ENCODE results near the gene B4GALT5. TPM values are rescaled to one million over a fixed set of nuclear protein-coding genes. Genes with fewer than 3 reads are reported as not detected.
"Not testable (repeated sequence)": the region's sequence is repeated elsewhere in the genome, so short reads cannot be mapped to it uniquely, and the experiment has no call there.

The B4GALT5 gene
- polyA plus RNA-seq, 3 donors, result 50.0 to 56.4 (median 50.1) TPM

DNA sequence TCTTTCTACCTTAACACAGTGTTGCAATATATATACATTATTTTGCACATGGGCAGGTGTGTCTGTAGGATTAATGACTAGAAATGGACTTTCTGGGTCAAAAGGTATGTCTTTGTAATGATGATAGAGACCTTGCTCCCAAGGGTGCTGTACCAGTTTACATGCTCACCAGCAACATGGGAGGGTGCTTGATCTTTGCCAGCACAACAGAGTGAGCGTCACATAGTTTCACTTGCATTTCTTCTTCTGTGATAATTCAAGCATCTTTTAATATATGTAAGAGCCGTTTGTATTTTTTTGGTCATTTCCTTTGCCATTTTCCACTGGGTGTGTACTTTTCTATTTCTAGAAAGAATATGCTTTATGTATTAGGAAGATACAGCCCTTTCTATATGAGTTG is 23.6 kb upstream of the B4GALT5 start:
- DNase-seq (ENCODE audit: low read depth in 3 of 3, low spot score in 2 of 3), result no peak

DNA sequence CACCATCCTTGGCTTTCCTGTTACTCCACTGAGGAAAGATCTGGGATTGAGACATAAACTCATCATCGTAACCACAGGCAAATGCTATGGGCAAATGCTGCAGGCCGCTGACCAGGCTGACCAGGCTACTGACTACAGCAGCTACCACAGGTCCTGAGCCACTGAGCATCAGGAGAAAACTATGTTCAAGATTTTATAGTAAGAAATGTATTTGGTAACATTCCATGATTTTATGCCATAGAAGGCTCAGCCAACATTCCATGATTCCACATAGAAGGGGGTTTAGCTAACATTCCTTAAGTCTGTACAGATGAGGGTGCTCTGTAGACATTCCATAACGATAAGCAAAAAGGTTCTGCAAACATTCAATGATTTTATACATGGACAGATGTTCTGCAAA is 16.1 kb upstream of the B4GALT5 start:
- no peak for DNase-seq (ENCODE audit: low read depth in 3 of 3, low spot score in 2 of 3)

DNA sequence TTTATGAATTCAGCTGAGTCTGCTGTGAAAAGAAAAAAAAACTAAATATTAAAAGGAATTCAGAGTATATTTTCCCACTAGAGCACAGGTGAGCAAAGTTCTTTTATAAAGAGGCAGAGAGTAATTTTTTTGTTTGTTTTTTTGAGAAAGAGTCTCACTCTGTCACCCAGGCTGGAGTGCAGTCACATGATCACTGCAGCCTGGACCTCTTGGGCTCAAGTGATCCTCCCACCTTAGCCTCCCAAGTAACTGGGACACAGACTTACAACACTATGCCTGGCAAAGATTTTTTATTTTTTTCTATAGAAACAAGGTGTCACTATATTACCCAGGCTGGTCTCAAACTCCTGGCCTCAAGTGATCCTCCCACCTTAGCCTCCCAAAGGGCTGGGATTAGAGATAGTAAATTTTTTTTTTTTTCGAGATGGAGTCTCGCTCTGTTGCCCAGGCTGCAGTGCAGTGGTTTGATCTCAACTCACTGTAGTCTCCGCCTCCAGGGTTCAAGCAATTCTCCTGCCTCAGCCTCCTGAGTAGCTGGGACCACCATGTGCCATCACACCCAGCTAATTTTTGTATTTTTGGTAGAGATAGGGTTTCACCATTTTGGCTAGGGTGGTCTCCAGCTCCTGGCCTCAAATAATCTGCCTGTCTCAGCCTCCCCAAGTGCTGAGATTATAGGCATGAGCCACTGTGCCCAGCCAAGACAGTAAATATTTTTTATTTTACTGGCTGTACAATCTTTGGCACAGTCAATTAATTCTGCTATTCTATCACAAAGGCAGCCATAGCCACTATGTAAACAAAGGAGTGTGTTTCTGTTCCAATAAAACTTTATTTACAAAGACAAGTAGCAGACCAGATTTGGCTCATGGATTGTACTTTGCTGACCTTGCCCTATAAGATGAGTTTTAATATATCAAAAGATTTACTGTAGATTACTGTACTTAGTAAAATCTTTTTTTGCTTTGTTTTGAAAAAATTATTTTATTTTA is 14.5 kb upstream of the B4GALT5 start:
- DNase-seq (ENCODE audit: low read depth in 3 of 3, low spot score in 2 of 3), result no peak

DNA sequence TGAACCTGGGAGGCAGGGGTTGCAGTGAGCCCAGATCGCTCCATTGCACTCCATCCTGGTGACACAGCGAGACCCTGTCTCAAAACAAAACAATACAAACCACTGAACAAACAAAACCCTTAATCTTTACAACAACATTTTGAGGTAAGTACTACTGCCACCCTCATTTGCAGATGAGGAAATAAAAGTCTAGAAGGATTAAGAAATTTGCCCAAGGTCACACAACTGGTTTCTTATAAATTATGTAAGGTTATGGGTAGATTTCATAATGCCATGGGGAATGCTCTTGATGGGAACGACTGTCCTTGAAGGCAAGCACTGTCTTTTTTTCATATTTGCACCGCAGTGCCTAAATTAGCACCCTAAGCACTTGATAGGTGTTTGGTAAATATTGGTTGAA is 13.8 kb upstream of the B4GALT5 start:
- DNase-seq (ENCODE audit: low read depth in 3 of 3, low spot score in 2 of 3), result no peak

DNA sequence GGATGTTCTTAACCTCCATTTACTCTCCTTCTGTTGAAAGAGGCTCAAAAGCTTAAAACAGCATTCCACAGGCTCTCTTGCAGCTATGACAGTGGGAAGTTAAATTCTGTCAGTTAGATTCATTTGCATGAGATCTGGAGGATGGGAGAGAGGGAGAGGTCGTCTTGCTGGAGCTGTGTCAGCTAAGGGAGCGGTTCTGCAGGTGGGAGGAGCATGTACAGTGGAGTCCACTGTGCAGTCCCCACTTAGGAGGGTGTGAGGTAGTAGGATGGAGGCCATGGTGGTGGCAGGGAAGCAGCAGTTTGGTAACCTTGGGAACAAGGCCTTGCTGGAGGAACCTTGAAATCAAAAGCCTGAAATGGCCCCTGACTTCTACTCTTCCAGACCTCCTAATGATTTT is 12.0 kb upstream of the B4GALT5 start:
- no peak for DNase-seq (ENCODE audit: low read depth in 3 of 3, low spot score in 2 of 3)

DNA sequence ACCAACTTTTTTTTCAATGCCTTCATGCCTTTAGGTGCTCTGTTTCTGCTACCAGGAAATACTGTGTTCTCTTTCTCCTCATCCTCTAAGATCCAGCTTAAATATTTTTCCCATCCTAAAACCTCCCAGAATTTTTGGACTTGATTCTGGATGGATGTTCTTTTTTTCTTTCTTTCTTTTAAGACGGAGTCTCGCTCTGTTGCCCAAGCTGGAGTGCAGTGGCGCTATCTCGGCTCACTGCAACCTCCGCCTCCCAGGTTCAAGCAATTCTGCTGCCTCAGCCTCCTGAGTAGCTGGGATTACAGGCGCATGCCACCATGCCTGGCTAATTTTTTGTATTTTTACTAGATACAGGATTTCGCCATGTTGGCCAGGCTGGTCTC is 11.5 kb upstream of the B4GALT5 start:
- DNase-seq (ENCODE audit: low read depth in 3 of 3, low spot score in 2 of 3), result not testable (repeated sequence)

DNA sequence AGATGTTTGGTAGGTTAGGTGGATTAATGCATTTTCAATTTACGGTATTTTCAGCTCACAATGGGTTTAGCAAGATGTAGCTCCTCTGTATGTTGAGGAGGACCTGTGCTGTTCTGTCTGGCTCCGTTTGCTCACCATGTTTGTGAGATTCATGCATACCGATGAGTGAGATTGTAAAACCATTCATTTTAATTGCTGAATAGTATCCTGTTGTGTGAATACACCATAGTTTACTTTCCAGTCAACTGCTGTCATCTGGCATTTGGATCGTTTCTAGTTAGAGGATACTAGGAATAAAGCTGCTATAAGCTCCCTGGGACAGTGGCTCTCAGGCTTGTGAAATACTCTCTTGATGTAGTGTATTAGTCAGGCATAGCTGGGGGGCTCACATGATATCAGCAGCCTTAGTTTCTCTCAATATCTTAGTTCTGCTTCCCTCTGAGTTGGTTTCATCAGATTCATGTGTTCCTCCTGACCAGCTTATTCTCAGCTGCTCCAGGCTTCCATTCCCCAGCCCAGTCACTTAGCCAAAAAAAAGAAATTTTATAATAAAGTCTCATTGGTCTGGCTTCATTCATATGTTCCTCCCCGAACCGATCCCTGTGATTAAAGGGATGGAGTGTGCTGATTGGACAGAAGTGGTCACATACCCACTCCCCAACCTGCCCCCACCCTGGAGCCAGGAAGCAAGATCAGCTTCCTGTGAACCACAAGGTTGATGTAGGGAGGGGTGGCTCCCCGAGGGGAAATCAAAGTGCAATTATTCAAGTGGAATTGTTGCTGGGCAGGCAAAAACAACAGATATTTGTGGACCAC is 10.9 kb upstream of the B4GALT5 start:
- DNase-seq (ENCODE audit: low read depth in 3 of 3, low spot score in 2 of 3), result peak in 1 of 3 donors; percentile 55

DNA sequence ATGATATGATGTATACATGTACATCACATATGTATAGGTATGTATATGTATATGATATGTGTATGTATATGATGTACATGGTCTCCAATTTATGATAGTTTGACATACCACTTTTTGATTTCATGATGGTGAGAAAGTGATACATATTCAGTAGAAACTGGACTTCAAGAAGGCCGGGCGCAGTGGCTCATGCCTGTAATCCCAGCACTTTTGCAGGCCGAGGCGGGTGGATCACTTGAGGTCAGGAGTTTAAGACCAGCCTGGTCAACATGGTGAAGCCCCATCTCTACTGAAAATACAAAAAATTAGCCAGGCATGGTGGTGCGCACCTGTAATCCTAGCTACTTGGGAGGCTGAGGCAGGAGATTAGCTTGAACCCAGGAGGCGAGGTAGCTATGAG is 10.1 kb upstream of the B4GALT5 start:
- DNase-seq (ENCODE audit: low read depth in 3 of 3, low spot score in 2 of 3), result not testable (repeated sequence)

DNA sequence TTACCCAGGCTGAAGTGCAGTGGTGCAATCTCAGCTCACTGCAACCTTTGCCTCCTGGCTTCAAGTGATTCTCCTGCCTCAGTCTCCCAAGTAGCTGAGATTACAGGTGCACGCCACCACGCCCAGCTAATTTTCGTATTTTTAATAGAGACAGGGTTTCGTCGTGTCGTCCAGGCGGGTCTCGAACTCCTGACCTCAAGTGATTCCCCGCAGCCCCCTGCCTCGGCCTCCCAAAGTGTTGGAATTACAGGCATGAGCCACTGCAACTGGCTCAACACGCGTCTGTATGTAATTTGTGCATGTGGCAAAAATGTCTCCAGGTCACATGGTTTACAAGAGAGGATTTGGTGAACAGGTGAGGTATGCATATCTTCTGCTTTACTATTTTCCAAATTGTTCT is 7.6 kb upstream of the B4GALT5 start:
- not testable (repeated sequence) for DNase-seq (ENCODE audit: low read depth in 3 of 3, low spot score in 2 of 3)

DNA sequence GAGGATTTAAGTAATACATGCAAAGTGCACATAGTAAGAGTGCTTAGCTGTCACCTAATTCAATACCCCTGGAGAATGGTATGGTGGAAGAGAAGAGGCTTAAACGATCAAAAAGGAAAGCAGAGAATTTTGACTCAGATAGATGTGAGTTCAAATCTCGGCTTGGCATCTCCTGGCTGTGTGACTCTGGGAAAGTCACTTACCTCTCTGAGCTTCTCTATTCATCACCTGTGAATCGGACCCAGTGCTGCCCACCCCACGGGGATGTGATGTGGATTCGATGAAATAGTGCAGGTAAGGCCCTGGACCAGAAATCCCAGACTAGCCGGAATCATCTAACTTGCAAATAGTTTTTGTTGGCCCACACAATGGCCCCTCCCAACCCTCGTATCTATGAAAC is 1.8 kb upstream of the B4GALT5 start:
- no peak for DNase-seq (ENCODE audit: low read depth in 3 of 3, low spot score in 2 of 3)

DNA sequence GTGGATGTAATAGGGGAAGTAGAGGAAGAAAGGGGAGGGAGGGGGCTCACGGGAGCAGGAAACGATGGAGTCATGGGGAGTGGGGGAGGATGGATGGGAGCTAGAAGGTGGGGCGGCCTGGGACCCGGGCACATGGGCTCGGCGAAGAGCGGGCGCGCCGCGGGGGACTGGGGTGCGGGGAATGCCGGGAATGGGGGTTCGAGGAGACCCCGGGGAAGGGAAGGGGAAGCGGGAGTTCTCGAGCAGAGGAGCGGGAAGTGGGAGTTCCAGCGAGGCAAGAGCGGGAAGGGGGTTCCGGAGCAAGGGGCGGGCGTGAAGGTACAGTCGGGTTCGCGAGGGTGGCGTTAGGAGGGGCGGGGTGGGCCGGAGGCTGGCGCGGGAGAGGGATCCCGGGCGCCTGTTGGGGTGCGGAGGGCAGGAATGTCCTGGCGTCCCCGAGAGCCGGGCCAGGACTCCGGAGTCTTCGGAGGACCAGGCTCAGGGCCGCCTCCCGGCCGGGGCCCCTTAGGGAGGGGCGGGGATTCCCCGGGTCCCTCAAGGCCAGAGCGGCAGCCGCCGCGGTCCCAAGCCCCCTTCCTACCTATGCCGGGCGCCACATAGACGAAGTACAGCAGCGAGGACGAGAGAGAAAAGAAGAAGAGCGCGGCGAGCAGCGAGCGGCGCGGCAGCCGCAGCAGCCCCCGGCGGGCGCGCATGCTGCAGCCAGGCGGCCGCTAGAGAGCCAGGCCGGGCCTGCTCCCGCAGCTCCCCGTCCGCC is 504 bp downstream of the B4GALT5 start:
- DNase-seq (ENCODE audit: low read depth in 3 of 3, low spot score in 2 of 3), result no peak

DNA sequence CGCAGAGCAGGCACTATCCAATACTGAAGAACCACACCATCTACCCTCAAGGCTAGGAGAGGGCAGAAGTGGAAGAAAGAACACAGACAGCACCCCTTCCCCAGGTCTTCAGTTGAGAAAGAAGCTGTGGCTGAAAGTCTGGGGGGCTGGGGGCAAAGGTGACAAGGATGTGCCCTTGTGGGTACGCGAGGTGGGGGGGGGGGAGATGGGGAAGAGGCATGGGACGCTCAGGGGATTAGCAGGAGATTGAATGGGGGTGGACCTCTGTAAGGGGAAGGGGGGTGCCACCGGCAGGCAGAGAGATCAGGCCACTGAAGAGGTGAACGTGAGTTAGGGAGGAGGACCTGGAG is 1.1 kb downstream of the B4GALT5 start:
- no peak for DNase-seq (ENCODE audit: low read depth in 3 of 3, low spot score in 2 of 3)

DNA sequence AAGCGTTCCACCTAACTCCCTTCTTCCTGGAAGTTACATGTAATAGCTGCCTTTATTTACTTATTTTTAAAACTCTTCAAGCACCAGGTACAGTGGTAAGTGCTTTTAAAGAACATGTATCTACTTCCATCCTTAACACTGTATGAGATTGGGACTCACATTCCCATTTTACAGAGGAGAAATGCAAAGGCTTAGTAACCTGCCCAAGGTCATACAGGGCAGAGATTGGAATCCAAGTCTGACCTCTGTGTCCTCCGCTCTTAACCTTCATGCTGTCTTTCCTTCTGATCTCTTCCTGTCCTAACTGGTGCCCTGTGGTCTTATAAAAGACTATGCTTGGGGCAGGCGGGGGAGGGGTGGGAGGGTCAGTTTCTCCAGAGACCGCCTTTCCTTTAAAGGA is 1.6 kb downstream of the B4GALT5 start:
- DNase-seq (ENCODE audit: low read depth in 3 of 3, low spot score in 2 of 3), result no peak

DNA sequence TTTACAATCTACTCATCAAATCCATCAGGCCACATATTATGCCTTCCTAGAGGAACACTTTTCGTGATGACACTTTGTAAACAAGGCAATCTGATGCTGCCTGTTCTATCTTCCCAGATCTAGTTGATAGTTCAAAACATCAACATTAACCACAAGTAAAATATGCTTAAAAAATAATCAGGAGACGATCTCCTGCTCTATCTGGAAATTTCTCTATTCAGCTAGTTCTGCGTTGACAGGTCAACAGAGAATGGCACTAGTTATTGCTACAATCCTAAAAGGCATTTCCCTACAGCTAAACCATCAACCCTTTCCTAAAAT is 2.1 kb downstream of the B4GALT5 start:
- DNase-seq (ENCODE audit: low read depth in 3 of 3, low spot score in 2 of 3), result no peak

DNA sequence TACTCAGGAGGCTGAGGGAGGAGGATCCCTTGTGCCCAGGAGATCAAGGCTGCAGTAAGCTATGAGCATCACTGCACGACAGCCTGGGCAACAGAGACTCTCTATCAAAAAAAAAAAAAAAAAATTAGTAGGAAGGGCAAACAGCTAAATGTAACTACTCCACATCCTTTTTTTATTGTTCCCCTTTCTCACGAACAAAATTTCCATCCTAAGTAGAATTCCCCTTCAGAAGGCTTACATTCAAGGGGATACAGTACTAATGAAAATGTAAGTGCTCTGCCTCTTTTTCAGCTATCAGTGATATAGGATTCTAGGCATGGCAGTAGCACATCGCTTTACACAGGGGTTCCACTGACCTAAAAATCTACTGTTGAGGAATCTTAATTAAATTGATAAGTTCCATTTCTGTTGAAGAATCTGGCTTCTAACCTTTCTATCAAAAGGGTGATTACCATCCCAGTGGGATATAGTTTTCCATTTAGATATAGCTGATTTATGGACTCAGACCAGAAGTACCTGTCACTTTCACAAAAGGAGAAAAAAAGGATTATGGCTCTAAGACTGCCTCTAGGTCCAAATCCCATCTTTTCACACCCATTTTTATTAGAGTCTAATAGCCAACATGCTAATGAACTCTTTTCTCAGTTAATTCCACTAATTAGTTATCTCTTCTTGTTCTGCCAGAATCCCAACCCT is 2.6 kb downstream of the B4GALT5 start:
- DNase-seq (ENCODE audit: low read depth in 3 of 3, low spot score in 2 of 3), result no peak

DNA sequence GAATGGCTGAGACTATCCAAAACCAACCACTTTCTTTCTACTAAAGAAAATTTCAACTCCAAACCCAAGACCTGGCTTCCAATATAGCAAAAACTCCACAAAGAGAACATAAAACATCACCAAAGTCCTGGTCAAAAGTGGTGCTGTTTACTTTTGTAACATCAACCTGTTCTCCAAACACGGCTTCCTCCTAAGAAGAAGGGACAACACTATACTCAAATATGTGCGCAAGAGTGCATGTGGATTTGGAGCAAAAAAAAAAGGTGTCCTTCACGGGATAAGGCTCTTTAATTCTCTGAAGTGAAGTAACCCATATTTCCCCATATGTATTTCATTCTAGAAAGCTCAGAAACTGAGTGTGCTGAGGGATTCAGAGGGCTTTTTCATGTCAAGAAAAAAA is 6.6 kb downstream of the B4GALT5 start:
- DNase-seq (ENCODE audit: low read depth in 3 of 3, low spot score in 2 of 3), result no peak

DNA sequence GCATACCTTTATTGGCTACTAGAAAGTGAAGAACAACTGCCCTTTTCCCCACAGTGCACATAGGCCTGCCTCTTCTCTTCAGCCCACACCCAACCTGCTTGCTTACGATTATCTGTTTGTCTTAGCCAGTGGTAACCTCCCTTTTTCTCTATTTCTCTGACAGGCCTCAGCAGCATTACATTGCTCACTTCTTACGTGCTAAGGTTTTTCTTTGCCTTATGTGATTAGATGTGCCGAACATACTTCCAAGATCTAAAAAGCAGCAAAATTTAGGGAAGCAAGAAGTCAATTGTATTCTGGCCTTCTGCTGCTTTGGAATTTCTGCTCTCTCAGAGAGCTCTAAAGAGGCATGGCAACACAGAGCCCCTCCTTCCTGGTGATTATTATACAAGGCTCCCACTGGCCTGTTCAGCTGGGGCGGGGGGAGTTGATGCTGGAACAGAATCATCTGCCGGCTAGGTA is 7.0 kb downstream of the B4GALT5 start:
- no peak for DNase-seq (ENCODE audit: low read depth in 3 of 3, low spot score in 2 of 3)

DNA sequence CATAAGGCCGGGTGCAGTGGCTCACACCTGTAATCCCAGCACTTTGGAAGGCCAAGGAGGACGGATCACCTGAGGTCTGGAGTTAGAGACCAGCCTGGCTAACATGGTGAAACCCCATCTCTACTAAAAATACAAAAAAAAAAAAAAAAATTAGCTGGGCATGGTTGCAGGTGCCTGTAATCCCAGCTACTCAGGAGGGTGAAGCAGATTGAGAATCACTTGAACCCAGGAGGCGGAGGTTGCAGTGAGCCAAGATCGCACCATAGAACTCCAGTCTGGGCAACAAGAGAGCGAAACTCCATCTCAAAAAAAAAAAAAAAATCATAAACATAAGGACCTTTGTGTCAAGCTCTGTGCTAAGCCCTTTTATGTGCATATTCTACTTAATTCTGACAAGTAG is 7.8 kb downstream of the B4GALT5 start:
- not testable (repeated sequence) for DNase-seq (ENCODE audit: low read depth in 3 of 3, low spot score in 2 of 3)

DNA sequence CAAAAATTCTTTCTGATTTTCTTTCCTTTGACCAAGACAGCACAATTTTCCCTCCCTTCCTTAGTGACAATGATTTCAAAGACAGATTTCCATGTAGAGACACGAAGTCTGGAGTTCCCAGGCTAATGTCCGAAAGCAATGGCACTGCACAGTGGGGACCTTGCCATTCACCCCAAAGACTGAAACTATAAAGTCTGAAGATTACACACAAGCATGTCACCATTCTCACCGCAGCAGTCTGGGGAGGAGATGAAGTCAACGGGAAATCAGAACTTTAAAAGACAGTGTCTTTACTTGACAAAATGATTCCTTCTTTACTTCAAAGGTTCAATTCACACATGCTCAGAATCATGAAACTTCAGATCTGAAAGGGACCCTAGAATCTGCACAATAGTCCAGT is 8.3 kb downstream of the B4GALT5 start:
- no peak for DNase-seq (ENCODE audit: low read depth in 3 of 3, low spot score in 2 of 3)

DNA sequence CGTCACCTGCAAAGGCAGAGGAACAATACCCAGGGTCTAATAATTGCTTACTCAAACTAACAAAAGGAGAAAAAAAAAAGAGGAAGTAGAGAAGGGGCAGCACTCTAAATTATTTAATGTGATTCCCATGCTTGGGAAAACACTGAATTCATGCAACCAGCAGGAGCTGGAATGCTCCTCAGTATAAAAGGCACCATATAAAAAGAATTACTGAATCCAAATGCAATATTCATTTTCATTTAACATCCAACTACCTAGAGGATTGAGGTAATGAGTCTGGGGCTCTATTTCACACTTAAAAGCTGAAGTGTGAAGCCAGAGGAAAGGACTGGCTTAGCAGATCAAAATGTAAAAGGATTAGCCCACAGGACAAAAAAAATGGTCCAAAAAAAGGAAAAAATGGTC is 8.7 kb downstream of the B4GALT5 start:
- DNase-seq (ENCODE audit: low read depth in 3 of 3, low spot score in 2 of 3), result no peak

DNA sequence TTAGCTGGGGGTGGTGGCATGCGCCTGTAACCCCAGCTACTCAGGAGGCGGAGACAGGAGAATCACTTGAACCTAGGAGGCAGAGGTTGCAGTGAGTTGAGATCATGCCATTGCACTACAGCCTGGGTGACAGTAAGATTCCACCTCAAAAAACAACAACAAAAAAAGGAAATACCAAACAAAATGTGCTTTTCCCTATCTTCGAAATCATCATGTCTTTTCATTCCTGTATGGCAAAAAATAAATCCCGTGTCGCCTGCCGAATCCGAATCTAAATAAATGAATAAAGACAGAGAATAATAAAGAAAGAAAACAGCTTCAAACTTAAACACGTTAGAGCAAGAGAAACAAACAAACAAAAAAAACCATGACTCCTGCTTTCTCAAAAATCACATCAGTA is 11.8 kb downstream of the B4GALT5 start:
- no peak for DNase-seq (ENCODE audit: low read depth in 3 of 3, low spot score in 2 of 3)
